GM12864 (cell line): ENCODE results near the gene SLC2A2.

Experiments
- DNase-seq: peaks from one replicate; pipeline ENCODE4 v3.0.0-alpha.2; 2011; ENCODE audit warnings: low read depth
- H3K4me3 ChIP-seq: 2 replicates; pipeline ENCODE4 v1.5.1; 2011; ENCODE audit warnings: mild to moderate bottlenecking, low read depth, low read length, control low read depth
- CTCF ChIP-seq: IDR thresholded peaks from 2 replicates; pipeline ENCODE4 v1.5.1; 2011; ENCODE audit warnings: low read depth, mild to moderate bottlenecking, moderate library complexity, low read length, control low read depth, inconsistent platforms; ENCODE audit errors: missing control alignments

SLC2A2 gene

GRCh38 chr3:171039674-171040073 lies 13.2 kb upstream of the SLC2A2 start:
- no peak for DNase-seq
- no peak overlapping the region for H3K4me3 ChIP-seq
- no peak for TF ChIP-seq CTCF

- no peak overlapping the region for H3K4me3 ChIP-seq
- TF ChIP-seq CTCF: no peak
Observed at GRCh38 chr3:171038342-171038741, 11.8 kb upstream of the SLC2A2 start.

GRCh38 chr3:171028779-171029232 lies 2.3 kb upstream of the SLC2A2 start:
- no peak for DNase-seq
- no peak for TF ChIP-seq CTCF
- H3K4me3 ChIP-seq: no peak overlapping the region

More at GRCh38 chr3:171038342-171038741, 11.8 kb upstream of the SLC2A2 start:
- no peak for DNase-seq

- no peak for DNase-seq
- H3K4me3 ChIP-seq: no peak overlapping the region
- TF ChIP-seq CTCF: no peak
Observed at GRCh38 chr3:171028025-171028778, 1.7 kb upstream of the SLC2A2 start.

- no peak overlapping the region for H3K4me3 ChIP-seq
- DNase-seq: no peak
- TF ChIP-seq CTCF: no peak
Observed at GRCh38 chr3:171023566-171023965, 3.0 kb downstream of the SLC2A2 start.

- H3K4me3 ChIP-seq: no peak overlapping the region
- no peak for DNase-seq
- TF ChIP-seq CTCF: no peak
Observed at GRCh38 chr3:171021377-171021776, 5.1 kb downstream of the SLC2A2 start.
